Left ventricle myocardium superior (tissue), 1 donor: ENCODE data around the gene ATAD1. TPM values are rescaled to one million over a fixed set of nuclear protein-coding genes. Genes with fewer than 3 reads are reported as not detected.

Experiments used
- total RNA-seq: library from RNA; stranded (reverse); fragmentation: NEBNext Ultra II Directional; extraction: Animal tissue kit (Norgen Biotek cat#: 25700); gene quantifications from one replicate; pipeline ENCODE4 v1.2.1, GENCODE V29; 2021
- donor health status: DM: no; HTN: yes; CAD: no; lungs with severe emphysema.

Gene ATAD1
- total RNA-seq, 1 donor from 2014 or later = 98.4 TPM

Other genes starting within 250 kb of the ATAD1 start
- 11.8 TPM for gene PAPSS2, start 158.3 kb downstream of the ATAD1 start, total RNA-seq
- 0.47 TPM for gene KLLN, start 45.3 kb upstream of the ATAD1 start, total RNA-seq
- gene PTEN, start 45.4 kb upstream of the ATAD1 start, total RNA-seq = 58.6 TPM